ENCODE measurements around the gene RSF1.
A peak's percentile ranks its signal among the peaks of the same experiment; 100 is the strongest.
"Not testable (repeated sequence)": the region's sequence is repeated elsewhere in the genome, so short reads cannot be mapped to it uniquely, and the experiment has no call there.

RSF1 gene

DNA sequence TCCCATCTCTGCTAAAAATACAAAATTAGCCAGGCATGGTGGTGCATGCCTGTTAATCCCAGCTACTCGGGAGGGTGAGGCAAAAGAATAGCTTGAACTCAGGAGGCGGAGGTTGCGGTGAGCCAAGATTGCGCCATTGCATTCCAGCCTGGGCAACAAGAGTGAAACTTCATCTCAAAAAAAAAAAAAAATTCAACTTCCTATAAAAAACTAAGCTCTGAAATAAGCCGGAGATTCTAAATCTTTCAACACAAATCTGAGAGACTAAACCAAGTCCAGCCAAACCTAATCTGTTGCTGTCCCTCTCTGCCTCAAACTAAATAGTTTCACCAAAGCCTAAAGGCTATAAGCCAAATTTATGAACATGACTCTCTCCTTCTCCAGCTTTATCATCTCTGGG is 186.6 kb downstream of the RSF1 start:
- FAIRE-seq, result peak; percentile 23
- not testable (repeated sequence) for DNase-seq (ENCODE audit: low spot score)

DNA sequence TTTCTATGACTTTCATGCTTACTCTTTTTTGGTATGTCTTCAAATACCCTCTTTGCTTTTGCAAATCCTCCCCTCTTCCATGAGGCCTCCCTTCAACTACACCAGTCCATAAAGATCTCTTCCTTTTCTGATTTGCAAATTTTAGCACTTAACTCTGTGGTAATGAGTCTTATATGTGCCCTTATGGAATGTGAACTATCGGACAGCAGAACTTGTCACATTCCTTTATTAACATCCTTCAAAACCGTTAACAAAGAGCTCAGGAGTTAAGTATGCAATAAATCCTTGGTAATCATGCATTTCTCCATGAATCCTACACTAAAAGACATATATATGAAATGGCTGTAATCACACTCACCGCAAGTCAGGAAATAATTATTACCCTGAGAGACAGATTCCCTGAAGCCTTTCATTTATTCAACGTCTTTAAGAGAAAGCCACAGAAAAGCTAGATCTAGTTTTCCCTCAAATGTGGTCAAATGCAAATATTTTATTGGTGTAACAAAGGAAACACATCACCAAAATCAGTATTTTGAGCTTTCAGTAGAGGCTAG is 190.3 kb downstream of the RSF1 start:
- no peak for FAIRE-seq
- DNase-seq (ENCODE audit: low spot score), result no peak

DNA sequence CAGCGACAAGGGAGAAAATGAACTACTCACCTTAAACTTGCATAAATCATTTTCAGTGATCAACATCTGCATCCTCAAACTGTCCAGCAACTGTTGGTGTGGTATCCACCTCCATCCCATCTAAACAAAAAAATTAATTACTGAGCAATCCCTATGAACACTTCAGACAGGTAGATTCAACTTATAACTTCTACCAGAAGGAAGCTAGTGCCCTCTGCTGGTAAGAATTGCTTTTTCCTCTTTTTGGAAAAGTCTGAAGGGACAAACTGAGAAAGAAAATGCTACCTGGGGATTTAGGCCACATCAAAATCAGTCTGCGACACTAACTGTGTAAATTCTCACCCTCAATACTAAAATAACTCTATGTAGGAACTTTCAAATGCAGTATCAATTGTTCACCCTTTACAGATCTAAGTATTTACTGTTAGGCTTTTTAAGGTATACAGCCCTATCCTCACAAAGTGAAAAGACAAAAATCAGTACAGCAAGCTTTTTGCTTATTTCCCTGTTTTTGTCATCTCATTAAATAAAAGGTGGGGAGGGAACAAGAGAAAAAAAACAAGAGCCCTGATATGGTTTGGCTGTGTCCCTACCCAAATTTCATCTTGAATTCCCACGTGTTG is 200.8 kb downstream of the RSF1 start:
- DNase-seq (ENCODE audit: low spot score) (peak; percentile 37), FAIRE-seq (peak; percentile 52)

DNA sequence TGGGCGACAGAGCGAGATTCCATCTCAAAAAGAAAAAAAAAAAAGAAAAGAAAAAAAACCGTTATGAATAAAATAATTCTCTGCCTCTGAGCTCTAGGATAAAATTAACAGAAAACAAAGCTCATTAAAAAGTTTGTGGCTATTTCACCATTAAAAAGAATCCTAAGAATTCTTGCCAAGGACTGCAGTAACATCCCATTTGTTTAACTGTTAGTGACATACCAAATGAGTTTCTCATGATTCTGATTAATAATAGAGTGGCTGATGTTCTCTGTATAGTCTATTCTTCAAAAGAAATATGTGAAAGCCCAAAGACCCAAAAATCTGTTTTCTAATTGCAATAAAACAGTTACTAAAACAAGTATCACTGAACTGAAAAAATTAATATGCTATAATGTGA is 202.6 kb downstream of the RSF1 start:
- FAIRE-seq (no peak), DNase-seq (ENCODE audit: low spot score) (no peak)

DNA sequence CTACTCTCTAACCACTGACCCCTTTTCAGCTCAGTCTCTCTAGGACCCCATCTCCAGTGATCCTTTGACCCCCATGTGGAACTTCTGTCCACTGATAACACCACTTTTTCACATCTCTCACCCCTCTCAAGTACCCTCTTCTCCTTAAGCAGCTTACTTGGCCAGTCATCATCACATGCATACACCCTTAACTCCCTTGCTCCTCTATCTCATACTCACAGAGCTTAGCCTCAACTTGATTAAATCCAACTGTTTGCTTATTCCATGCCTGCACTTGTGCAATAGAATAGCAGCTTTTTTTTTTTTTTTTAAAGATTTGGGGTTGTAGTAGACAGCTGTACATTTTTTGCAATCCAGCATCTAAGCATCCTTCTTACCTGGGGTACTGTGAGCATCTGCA is 208.6 kb downstream of the RSF1 start:
- DNase-seq (ENCODE audit: low spot score), result no peak
- peak; percentile 5 for FAIRE-seq
